GM10266 (cell line): Measurements from ENCODE around the gene FAR1.

ENCODE experiments used
- DNase-seq: peaks from one replicate; pipeline ENCODE4 v3.0.0; 2012; ENCODE audit errors: extremely low spot score
- CTCF ChIP-seq: IDR thresholded peaks from 2 replicates; pipeline ENCODE4 v1.5.1; 2012; ENCODE audit warnings: mild to moderate bottlenecking, low read depth; ENCODE audit not compliant: control insufficient read depth, insufficient read depth; ENCODE audit errors: missing control alignments

Gene FAR1

DNA sequence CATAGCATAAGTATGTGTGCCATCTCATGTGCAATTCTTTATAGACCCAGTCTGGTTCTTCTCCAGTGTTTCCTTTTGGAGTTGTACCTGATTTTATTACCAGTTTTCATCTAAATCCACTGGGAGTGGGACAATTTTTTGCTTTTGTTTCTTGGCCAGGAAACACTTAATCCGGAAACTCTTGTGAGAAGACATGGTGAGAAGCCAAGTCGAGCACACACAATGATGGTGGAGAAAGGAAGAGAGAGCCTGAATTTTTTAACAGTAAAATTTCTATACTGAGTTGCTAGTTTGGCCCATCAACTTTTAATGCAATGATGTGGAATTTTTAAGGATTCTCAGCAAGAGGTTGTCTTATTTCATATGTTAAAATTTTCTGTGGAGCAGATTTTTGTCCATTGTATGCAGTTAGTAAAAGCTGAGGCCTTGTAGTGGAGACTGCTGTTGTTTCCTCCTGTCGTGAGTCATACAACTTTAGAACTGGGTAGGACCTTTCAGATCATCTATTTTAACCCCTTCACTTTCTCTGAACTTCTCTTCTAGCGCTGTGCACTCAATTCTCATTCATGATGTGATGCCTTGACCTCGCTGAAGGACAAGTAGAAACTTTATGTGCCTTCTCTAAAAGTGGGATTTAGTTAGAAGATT lies 17.1 kb downstream of the FAR1 start:
- DNase-seq = no peak

DNA sequence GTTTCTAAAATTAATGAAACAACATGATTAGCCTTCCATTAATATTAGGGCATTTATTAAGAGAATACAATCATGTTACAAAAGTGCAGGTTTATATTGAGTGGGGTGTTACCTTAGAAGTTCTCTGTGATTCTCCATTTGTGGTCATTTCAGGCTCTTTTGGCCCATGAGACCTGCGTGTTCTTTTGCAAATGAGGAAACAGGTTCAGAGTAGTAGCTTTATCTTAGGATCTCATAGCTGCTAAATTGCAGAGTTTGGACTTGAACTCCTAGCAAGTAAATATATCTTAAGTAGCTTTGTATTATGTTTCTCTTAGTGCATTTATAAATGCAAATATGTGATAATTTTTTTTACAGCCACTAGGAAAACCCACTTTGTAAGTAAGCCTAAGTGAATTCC lies 18.3 kb downstream of the FAR1 start:
- DNase-seq = no peak
- TF ChIP-seq CTCF = no peak

More for the DNA sequence above, 17.1 kb downstream of the FAR1 start:
- no peak for TF ChIP-seq CTCF

DNA sequence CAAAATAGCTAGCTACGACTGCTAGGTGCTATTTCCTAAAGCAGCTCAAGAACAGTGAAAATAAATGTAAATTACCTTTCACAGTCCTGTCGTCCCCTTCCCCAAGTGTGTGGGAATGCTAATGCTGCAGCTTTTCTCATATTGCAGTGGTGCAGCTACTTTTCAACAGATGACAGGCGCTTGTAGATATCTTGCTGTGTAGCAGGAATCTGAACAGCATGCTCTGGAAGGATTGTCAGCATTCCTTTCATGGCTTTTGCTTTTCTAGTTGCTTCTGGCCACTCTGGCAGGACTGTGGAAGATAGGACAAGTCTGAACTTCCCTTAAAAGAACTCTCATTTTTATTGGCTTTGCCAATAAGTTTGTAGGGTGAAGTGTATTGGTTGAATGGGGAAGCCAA lies 18.8 kb downstream of the FAR1 start:
- DNase-seq = no peak
- no peak for TF ChIP-seq CTCF

- no peak for DNase-seq
- TF ChIP-seq CTCF = no peak
These were observed 22.9 kb downstream of the FAR1 start for GRCh38 chr11:13691286-13691899.

GRCh38 chr11:13692172-13692571 lies 23.7 kb downstream of the FAR1 start:
- no peak for TF ChIP-seq CTCF
- DNase-seq = no peak

DNA sequence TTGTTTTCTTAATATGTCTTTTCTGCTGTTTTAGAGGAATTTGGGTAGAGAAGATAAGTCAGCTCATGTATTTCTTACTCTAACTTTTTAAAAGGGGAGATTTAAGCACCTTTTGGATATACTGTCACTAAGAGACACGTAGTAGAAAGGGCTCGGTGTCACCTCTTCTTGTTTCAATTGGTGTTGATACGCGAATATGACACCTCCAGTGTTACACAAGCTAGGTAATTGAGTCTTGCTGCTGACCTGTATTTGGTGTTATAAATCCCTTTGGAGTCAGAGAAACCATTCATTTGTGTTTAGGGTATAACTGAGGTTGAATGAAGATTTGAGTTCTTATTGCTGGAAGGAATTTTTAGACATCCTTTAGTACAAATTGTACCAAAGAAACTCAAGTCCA lies 25.6 kb downstream of the FAR1 start:
- DNase-seq = no peak
- no peak for TF ChIP-seq CTCF

DNA sequence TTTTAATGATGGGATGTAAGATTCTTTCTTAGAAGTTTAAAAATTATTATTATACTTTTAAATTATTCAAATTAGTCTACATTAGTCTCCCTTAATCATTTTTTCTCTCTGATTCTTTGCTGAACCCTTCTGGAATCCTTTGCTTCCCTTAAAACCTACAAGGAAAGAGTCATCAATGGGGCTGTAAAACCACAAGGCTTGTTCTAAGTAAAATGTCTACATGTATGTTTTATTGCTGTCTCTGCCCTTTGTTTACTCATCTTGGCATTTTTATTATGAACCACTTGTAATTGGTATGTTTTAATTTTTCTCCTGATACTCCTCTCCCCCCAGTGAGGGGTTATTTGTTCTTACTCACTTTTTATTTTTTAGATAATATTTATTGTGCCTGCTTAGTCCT lies 27.4 kb downstream of the FAR1 start:
- TF ChIP-seq CTCF = no peak
- no peak for DNase-seq
